AG09309 (cell line): Measurements from ENCODE around the gene MCM8.

Source experiments
- DNase-seq: peaks from one replicate; pipeline ENCODE4 v3.0.0-alpha.2; 2010; ENCODE audit warnings: low read depth
- H3K4me3 ChIP-seq: 2 replicates; pipeline ENCODE4 v1.5.1; 2011; ENCODE audit warnings: mild to moderate bottlenecking, low read depth, low read length, moderate library complexity; ENCODE audit not compliant: control insufficient read depth
- CTCF ChIP-seq: IDR thresholded peaks from 2 replicates; pipeline ENCODE4 v1.5.1; 2011; ENCODE audit warnings: mild to moderate bottlenecking, low read depth, low read length, inconsistent platforms; ENCODE audit not compliant: insufficient read depth, control insufficient read depth; ENCODE audit errors: missing control alignments

Gene MCM8

GRCh38 chr20:5975778-5976177 is 25.3 kb downstream of the MCM8 start:
- no peak for DNase-seq
- TF ChIP-seq CTCF, result no peak
- H3K4me3 ChIP-seq, result no peak overlapping the region

DNA sequence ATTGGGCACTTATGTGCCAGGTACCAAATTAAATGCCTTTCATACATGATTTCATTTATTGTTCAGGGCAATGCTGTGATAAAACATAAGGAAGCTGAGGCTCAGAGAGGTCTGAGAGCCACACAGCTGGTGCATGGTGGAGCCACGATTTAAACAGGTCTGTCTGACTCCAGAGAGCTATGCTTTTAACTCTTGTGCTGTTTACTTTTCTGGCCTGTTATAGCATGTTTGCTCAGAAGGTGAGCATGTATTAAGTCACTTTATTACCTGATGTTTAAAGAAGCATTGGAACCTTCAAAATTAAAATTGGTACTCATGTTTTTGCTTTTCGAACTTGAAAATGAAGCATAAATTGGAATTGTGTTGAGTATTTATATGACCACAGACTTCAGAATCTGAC is 26.8 kb downstream of the MCM8 start:
- no peak for DNase-seq
- no peak overlapping the region for H3K4me3 ChIP-seq
- no peak for TF ChIP-seq CTCF

DNA sequence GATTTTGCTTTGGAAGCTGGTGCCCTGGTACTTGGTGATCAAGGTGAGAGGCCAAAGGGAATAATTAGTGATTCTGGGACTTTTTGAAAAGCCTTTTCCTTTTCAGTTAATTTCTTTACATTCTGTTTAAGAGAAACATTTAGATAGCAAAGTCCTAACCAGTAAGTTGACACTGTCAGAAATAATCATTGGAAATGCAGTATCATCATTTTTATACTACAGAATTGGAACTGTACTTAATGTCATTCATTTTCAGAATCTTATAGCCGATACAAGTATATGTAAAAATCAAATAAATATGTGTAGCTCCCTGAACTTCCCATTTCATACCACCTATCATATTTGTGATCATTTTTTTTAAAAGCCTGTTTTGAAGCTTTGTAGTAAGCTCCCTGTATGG is 27.5 kb downstream of the MCM8 start:
- no peak for TF ChIP-seq CTCF
- no peak overlapping the region for H3K4me3 ChIP-seq
- DNase-seq, result no peak

DNA sequence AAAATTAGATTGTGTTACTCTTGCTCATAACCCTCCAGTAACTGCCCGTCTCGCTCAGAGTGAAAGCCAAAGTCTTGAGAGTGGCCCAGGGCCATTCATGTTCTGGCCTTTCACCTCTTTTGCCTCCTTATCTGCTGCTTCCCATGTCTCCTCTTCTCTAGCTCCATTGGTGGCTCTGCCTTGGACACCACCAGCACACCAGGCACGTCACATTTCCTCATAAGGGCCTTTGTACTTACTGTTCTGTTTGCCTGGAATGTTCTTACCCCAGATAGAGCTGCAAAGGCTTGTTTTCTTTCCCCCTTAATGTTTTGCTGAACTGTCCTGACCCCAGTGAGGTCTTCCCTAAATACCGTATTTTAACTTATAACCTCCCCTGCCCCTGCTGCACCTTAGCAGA is 29.3 kb downstream of the MCM8 start:
- TF ChIP-seq CTCF, result no peak
- H3K4me3 ChIP-seq, result no peak overlapping the region
- DNase-seq, result no peak

DNA sequence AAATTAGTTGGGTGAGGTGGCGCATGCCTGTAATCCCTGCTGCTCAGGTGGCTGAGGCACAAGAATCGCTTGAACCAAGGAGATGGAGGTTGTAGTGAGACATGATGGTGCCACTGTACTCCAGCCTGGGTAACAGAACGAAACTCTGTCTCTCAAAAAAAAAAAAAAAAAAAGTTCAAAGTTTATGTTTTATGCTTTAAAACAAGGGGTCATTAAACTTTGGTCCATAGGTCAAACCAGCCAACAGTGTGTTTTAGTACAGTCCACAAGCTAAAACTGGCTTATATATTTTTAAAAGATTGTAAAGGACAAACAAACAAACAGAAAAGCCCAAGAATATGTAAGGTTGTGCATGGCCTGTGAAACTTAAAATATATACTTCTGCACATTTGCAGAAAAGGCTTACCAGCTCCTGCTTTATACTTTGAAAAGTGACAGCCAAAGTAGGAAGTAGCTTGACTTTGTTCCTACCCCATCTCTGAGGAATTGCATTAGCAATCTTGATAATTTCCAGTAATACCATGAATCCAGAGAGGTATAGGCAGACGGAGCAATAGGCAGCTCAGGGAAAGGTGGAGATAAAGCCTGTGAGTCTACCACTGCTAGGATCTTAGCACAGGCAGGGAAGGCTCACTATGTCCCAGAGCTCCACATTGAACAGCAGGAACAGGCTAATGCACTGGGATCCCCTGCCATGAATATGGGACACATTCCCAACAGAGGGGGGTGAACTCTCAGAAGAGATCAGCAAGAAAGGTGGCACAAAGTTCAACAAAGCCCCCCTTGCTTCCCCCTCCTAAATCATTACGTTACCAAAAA is 30.5 kb downstream of the MCM8 start:
- no peak overlapping the region for H3K4me3 ChIP-seq

DNA sequence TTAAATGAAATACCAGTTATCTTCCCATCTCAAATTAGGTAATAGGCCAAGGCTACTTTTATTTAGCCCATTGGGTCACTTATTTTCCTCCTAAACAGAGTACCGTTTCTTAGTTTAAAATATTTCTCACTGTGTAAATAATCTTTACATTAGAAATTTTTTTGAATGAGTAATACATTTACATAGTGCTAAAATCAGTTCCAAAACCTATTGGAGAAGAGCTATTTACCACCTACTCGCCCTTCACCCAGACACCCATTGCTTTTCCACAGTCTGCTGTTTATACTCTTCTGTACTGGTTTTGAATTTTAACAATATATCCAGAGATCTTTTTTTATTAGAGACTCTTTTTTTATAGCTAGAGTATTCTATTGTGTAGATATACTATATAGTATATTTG is 36.9 kb downstream of the MCM8 start:
- no peak for DNase-seq
- no peak overlapping the region for H3K4me3 ChIP-seq
- TF ChIP-seq CTCF, result no peak

More for the DNA sequence above, 30.5 kb downstream of the MCM8 start:
- TF ChIP-seq CTCF, result no peak
- no peak for DNase-seq
